Muscle layer of colon (tissue), 2 donors: ENCODE data around the gene NR0B1.

Experiments used
- H3K27ac ChIP-seq: one replicate; pipeline ENCODE4 v1.7.0; 2013; ENCODE audit warnings: low read depth, mild to moderate bottlenecking, low read length, moderate library complexity
- H3K27me3 ChIP-seq, 2 donors: one replicate each; pipeline ENCODE4 v1.7.0; 2013; ENCODE audit warnings: low read length in 2 of 2, mild to moderate bottlenecking in 2 of 2; ENCODE audit not compliant: insufficient read depth in 2 of 2, control insufficient read depth in 1 of 2
- H3K36me3 ChIP-seq: one replicate; pipeline ENCODE4 v1.7.0; 2013; ENCODE audit warnings: mild to moderate bottlenecking, low read length; ENCODE audit not compliant: insufficient read depth
- H3K4me1 ChIP-seq: one replicate; pipeline ENCODE4 v1.7.0; 2013; ENCODE audit warnings: mild to moderate bottlenecking, low read length; ENCODE audit not compliant: insufficient read depth
- H3K4me3 ChIP-seq, 2 donors: one replicate each; pipeline ENCODE4 v1.7.0; 2013; ENCODE audit warnings: low read length in 2 of 2, low read depth in 1 of 2, mild to moderate bottlenecking in 1 of 2, moderate library complexity in 1 of 2
- H3K9ac ChIP-seq: one replicate; pipeline ENCODE4 v1.7.0; 2013; ENCODE audit warnings: low read length
- H3K9me3 ChIP-seq: one replicate; pipeline ENCODE4 v1.7.0; 2013; ENCODE audit warnings: mild to moderate bottlenecking, low read length
- donor health status: abdominal sarcoma.
- donor health status: Adenocarcinoma of cecum.

NR0B1 gene

GRCh38 chrX:30262763-30263162 lies 46.4 kb downstream of the NR0B1 start:
- Histone ChIP-seq H3K27me3 (no peaks in the 10 kb centered on the region), H3K9me3 (no peaks in the 10 kb centered on the region), H3K27ac (no peak overlapping the region), H3K4me3 (no peak overlapping the region), H3K9ac (no peak overlapping the region), H3K36me3 (no peaks in the 10 kb centered on the region), H3K4me1 (no peaks in the 10 kb centered on the region)

GRCh38 chrX:30261012-30261411 lies 48.2 kb downstream of the NR0B1 start:
- H3K27me3 ChIP-seq, result no peaks in the 10 kb centered on the region
- H3K36me3 ChIP-seq, result no peaks in the 10 kb centered on the region
- H3K9ac ChIP-seq, result no peak overlapping the region
- H3K4me3 ChIP-seq, result no peak overlapping the region
- H3K27ac ChIP-seq, result no peak overlapping the region
- no peaks in the 10 kb centered on the region for H3K4me1 ChIP-seq
- no peaks in the 10 kb centered on the region for H3K9me3 ChIP-seq

DNA sequence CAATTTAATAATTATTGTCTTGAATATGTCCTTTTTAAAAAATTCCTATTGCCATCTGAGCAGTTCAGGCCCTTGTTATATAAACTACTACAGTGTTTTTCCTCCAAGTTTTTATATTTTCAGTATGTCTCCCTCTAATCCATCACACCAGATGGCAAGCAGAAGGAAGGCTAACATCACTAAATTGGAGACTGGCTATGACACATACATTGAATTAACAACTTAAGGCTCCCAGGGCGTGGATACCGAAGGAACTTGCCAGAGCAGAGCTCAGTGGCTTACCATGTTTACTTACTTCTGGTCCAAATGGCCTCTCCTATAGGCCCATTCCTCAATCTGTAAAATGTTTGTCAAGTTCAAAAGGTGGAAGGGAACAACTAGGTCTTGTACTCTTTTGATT lies 49.3 kb downstream of the NR0B1 start:
- H3K36me3 ChIP-seq, result no peaks in the 10 kb centered on the region

More for the DNA sequence above, 49.3 kb downstream of the NR0B1 start:
- H3K4me1 ChIP-seq, result no peaks in the 10 kb centered on the region
- no peak overlapping the region for H3K27ac ChIP-seq
- no peak overlapping the region for H3K9ac ChIP-seq
- no peak overlapping the region for H3K4me3 ChIP-seq
- H3K9me3 ChIP-seq, result no peaks in the 10 kb centered on the region
- H3K27me3 ChIP-seq, result no peaks in the 10 kb centered on the region
